Peyer's patch (tissue), 4 donors: ENCODE data around the gene KCNB1.

Source experiments
- CTCF ChIP-seq, 6 experiments: fragments of 450-650 bp in 4 of 6; fragments of 200-600 bp in 2 of 6; sonication (generic) in 1 of 6; IDR thresholded peaks; one replicate each; pipeline ENCODE4 v1.5.1; 2017 to 2019; ENCODE audit warnings: antibody characterized with exemption in 6 of 6, mild to moderate bottlenecking in 3 of 6, moderate library complexity in 1 of 6
- POLR2A ChIP-seq, 2 donors: fragments of 450-650 bp; IDR thresholded peaks; one replicate each; pipeline ENCODE4 v1.5.1; 2017; ENCODE audit warnings: antibody characterized with exemption in 2 of 2, mild to moderate bottlenecking in 2 of 2, moderate library complexity in 2 of 2

GRCh38 chr20:49316704-49317103 is 165.8 kb downstream of the KCNB1 start:
- TF ChIP-seq CTCF (IDR thresholded peaks at IDR 0.05) (no peak), POLR2A (IDR thresholded peaks at IDR 0.05) (no peak)
